GM20431 (cell line): Measurements from ENCODE around the gene CDYL2.

Experiments
- in situ Hi-C: fragments of 300-500 bp; cut with MseI, MboI; formaldehyde crosslinking; loops from one replicate; pipeline ENCODE4 v1.15.0; 2020; ENCODE audit warnings: low sequenced_read_pairs; ENCODE audit not compliant: unreplicated experiment

The CDYL2 gene

DNA sequence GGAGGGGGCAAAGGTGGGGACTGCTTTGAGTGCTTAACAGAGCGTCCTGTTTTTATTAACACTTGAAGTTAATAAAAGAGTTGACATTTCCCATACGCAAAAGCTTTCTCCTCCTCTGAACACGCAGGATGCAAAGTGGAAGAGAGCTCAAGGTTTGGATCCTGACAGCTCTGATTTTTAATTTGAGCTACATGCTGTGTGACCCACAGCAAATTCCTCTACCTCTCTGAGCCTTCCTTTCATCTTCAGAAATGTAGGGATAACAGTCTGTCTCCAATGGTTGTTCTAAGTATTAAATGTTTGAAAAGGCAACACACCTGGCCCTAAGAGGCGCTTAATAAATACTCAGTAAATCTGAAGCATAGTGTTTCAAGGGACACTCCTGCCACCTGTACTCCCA lies 93.0 kb downstream of the CDYL2 start:
- in situ Hi-C loops = no loop called here

DNA sequence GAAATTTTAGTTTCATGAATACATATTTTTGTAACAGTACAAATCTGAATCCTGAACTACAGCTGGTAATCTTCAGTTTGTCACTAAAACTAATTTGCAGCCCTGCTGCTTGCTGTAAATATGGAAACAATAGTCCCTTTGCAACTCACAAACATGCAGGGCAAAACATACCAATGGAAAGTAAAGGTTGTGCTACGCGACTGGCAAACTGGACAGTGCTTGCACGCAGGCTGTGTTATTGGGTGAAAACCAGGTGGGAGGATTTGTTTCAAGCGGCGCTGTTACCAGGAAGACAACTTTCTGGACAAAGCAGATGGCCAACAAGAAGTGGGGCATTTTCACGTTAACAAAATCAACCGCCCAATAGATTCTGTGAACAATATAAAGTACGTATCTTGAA lies 93.5 kb downstream of the CDYL2 start:
- in situ Hi-C loops = no loop called here

DNA sequence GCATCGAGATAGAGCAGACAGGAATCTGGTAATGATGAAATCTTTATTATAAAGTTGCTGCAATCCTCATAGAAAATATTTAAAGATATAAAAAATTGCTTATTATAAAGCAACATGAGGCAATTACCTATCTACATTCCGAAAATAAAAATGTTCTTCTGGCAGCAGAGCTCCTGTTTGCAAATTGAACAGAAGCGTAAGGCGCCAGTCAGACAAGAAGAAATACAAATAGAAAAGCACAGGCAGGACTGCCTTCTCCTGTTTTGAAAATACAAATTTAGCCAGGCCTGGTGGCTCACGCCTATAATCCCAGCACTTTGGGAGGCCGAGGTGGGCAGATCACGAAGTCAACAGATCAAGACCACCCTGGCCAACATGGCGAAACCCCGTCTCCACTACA lies 95.6 kb downstream of the CDYL2 start:
- in situ Hi-C loops = no loop called here

DNA sequence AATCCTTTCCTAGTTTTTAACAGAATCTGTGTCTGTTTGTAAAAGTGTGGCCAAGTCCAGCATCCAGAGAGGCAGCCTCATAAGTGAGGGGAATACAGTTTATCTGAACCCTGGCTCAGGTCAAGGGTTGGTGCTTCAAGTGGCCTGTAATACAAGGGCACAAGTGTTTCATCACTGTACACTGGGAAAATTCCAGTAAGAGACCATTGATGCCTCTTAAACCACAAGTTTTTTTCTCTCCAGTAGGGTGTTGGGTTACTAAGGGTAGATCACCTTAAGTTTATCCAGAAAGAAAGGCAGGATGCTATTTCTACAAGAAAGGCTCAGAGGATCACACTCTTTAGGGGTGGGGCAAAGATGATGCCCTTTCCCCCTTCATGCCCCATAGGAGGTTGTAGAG lies 96.7 kb downstream of the CDYL2 start:
- in situ Hi-C loops = no loop called here

DNA sequence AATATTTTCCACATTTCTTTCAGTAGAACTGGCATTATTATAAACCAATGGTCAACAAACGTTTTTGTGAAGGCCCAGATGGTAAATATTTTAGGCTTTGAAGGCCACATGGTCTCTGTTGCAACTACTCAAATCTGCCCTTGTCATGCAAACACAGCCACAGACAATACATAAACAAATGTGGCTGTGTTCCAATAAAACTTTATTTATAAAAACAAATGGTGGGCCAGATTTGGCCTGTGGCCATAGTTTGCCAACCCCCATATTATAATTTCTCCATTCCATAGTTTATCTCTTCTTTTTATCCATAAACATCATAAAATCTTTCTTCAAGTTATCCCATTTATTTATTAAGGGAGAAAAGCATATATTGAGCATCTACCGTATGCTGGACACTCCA lies 98.8 kb downstream of the CDYL2 start:
- in situ Hi-C loops = no loop called here

- in situ Hi-C loops = no loop called here
These were observed 99.5 kb downstream of the CDYL2 start for GRCh38 chr16:80704751-80705505.

DNA sequence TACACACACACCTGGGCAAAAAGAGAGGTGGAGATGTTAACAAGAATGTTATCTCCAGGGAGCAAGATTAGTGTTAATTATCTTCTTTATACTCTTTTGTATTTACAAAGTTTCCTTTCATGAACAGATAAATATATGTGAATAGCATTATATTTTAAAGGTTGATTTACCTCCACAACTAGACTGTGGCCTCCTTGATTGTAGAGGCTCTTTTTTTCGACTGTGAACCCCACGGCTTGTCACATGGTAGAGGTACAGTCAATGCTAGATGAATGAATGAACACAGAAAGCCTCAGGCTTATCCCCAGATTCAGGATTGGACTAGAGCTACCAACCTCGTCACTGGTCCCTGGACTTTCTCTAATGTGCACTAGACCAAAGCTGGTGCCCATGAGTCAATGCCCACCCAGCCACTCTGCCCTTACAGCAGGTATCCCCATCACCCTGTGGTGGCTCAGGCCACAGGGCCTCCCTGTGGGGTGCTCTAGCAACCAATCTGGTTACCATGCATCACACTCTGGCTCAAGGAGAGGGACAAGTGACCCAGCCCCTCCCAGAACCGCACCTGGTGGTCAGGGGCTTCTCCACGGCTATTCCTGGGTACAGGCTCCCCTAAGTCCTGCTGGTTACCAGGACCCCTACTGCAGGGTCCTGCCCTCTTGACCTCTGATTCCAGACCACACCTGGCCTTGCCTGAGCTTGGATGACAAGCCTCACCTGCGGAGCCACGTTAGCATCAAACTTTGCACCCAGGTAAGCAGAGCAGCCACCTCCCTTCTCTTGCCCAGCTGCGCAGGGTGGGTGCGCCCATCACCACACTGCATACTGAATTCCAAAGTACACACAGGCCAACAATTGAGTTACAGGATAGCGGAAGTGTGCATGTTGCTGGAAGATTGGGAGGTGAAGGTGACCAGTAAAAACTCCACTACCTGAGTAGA lies 101.0 kb downstream of the CDYL2 start:
- in situ Hi-C loops = no loop called here

DNA sequence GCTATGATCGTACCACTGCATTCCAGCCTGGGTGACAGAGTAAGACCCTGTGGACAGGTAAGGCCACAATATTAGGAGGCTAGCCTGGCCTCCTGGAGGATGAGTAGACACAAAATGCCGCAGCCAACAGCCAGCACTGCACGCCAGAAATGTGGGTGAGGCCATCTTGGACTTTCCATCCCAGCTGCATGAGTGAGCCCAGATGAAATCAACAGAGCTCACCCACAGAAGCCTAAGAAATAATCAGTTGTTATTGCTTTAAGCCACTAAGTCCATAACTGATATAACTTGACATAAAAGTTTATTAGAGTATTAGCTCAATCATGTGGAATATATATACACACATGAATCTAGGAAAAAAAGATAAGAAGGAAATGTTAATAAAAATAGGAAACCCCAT lies 101.7 kb downstream of the CDYL2 start:
- in situ Hi-C loops = no loop called here

DNA sequence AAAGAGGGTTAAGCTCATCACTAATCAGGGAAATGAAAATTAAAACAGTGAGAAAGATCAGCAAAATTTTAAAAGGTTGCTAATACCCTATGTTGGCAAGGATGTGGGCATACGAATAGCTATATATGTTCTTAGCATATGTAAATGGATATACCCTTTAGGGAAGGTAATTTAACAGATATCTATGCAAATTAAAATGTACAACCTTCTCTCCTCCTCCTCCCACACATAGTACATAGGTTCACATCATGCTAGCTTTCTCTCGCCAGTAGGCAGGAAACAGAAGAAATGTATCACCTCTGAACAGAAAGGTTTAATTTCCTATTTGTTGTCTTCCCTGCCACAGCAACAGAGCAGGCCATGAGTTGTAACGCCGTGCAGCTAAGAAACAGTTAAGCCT lies 103.8 kb downstream of the CDYL2 start:
- in situ Hi-C loops = no loop called here

- in situ Hi-C loops = no loop called here
These were observed 109.4 kb downstream of the CDYL2 start for GRCh38 chr16:80695020-80695419.

GRCh38 chr16:80693553-80693952 lies 110.8 kb downstream of the CDYL2 start:
- in situ Hi-C loops = no loop called here

DNA sequence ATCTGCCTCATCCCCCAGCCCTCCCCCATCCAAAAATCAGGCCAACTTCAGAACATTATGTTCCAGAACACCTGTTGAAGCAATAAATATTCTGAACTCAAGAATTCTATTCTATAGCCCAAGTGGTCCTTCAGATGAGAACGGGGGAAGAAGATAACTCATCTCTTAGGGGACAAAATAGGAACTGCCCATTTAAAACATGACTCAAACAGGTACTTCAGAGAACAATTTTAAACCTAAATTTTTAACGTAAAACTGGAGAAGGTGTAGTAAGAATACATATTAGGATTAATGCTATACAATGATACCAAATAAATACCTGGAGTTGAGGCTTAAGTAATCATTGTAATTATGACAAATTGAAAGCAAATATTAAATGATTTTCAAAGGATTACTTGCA lies 112.1 kb downstream of the CDYL2 start:
- in situ Hi-C loops = no loop called here

- in situ Hi-C loops = no loop called here
These were observed 113.2 kb downstream of the CDYL2 start for GRCh38 chr16:80691111-80691741.

- in situ Hi-C loops = no loop called here
These were observed 114.9 kb downstream of the CDYL2 start for GRCh38 chr16:80689487-80689886.

DNA sequence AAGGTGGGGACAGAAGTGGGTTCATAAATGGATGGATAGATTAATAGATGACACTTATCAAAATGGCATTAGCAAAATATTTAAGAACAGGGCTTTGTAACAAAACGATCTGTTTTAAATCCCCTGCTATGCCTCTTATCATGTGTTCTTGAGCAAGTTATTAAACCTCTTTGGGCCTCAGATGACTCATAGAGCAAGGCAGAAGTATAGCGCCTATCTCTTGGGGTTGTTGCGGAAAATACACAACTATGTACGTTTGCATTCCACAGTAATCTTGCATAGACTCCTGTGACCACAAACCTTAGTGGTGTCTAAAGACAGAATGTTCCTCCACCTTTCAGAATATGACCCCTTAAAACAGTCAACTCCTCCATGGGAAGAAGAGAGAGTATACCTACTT lies 116.8 kb downstream of the CDYL2 start:
- in situ Hi-C loops = no loop called here

DNA sequence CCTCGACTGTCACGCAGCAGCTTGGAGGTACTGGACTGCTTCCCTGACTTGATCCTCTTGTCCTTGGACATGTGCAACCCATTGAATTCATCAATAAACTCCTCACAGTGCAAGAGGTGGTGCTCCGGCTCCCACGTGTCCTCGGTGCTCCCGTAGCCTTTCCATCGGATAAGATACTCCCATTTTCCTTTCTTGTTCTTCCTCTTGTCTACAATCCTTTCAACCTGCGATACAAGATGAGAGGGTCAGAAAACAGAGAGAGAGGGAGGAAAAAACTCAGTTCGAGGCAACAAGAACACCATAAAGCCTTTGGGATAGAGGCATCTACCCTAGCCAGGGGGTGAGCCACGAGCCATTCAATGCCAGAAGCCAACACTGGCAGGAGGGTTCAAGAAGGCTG lies 119.5 kb downstream of the CDYL2 start:
- in situ Hi-C loops = no loop called here

DNA sequence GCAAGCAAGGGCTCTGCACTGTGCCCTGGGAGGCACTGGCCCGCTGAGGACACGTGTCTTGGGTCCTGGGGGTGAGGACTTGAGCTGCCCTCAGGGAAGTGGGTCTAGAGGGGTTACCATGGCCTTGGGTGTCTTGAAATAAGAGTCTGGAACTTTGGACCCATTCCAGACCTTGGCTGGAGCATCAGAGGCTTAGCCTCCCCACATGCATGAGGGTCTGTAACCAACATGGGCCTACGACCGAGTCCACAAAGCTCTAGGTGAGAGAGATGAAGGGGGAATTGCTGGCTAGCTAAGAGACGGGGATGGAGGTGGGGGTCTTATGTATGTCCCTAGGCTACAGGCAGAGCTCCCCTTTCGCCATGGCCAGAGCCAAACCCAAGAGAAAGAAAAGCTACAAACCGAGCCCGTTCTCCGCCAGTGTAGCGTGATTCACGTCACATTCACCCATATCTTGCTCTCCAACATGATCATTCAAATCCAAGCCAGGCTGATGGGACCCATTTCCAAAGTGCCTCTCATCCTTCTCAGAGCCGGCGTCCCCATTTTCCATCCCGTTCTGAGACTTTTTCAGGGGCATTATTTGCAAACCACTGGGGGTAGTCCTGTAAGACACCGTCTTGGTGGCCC lies 120.1 kb downstream of the CDYL2 start:
- in situ Hi-C loops = no loop called here

- in situ Hi-C loops = no loop called here
These were observed 120.8 kb downstream of the CDYL2 start for GRCh38 chr16:80683646-80684045.

DNA sequence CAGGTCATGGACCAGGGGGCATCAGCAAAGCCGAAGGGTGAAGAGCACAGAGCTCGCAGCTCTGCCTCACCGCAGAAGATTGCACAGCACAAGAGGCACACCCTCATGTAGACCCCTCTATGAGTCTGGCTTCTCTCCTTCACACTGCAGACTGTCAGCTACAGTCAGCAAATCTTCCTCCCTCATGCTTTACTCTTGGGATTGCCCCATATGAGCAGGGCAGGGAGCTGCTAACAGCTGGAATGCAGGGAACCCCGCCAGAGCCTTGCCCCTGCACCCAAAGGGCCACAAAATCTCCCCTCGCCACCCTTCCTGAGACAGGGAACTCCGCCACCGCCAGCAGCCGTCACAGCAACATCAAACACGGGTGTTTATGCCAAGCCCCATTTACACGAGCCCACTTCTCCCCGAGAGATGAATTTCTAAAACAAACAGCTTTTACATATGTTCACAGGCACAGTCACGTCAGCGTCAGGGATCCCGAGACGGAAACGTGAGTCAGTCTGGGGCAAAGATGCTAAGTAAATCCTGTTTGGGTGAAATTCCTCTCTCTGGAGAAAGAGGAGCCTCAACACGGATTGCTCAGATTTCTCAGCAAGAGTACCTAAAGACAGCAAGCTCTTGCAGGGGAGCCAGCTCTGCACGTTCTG lies 121.9 kb downstream of the CDYL2 start:
- in situ Hi-C loops = no loop called here

DNA sequence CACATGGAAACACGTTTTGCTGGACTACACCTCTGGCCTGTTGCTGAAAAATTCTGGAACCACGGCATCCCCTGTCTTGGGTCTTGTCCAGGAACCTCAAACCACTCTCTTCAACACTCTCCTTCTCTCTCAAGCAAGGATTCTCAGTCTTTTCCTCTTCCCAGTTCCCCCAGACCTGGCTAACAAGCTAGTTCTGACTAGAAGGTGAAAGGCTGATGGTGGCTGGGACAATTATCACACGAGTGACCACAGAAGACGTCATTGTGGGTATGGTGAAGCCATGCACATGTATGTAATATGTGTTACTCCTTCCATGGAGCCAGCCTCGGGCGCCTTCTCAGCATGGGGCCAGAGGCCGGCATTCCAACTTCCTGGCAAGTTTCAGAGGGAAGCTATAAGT lies 123.0 kb downstream of the CDYL2 start:
- in situ Hi-C loops = no loop called here
